ENCODE data around the gene GPX7.

Gene GPX7

GRCh38 chr1:52601991-52602855 is at the start of gene GPX7:
Gene GPX7 (plus strand): TSS chr1:52602371. CDS start chr1:52602410, 39 bp downstream.
- TF ChIP-seq, protein P1, sequence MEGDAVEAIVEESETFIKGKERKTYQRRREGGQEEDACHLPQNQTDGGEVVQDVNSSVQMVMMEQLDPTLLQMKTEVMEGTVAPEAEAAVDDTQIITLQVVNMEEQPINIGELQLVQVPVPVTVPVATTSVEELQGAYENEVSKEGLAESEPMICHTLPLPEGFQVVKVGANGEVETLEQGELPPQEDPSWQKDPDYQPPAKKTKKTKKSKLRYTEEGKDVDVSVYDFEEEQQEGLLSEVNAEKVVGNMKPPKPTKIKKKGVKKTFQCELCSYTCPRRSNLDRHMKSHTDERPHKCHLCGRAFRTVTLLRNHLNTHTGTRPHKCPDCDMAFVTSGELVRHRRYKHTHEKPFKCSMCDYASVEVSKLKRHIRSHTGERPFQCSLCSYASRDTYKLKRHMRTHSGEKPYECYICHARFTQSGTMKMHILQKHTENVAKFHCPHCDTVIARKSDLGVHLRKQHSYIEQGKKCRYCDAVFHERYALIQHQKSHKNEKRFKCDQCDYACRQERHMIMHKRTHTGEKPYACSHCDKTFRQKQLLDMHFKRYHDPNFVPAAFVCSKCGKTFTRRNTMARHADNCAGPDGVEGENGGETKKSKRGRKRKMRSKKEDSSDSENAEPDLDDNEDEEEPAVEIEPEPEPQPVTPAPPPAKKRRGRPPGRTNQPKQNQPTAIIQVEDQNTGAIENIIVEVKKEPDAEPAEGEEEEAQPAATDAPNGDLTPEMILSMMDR (IDR thresholded peaks at IDR 0.05) = no peak
- no peak for TF ChIP-seq ZFX (IDR thresholded peaks at IDR 0.05; ENCODE audit: borderline replicate concordance)
- H3K27ac ChIP-seq = no peak within 1 kb of the TSS

GRCh38 chr1:52552505-52553361 is 49.4 kb upstream of the GPX7 start, which contains the start of gene TUT4:
Gene TUT4 (minus strand): TSS chr1:52553092. CDS start chr1:52526280, 26,812 bp downstream.
- H3K27ac ChIP-seq = peak within 1 kb of the TSS; percentile 85

DNA sequence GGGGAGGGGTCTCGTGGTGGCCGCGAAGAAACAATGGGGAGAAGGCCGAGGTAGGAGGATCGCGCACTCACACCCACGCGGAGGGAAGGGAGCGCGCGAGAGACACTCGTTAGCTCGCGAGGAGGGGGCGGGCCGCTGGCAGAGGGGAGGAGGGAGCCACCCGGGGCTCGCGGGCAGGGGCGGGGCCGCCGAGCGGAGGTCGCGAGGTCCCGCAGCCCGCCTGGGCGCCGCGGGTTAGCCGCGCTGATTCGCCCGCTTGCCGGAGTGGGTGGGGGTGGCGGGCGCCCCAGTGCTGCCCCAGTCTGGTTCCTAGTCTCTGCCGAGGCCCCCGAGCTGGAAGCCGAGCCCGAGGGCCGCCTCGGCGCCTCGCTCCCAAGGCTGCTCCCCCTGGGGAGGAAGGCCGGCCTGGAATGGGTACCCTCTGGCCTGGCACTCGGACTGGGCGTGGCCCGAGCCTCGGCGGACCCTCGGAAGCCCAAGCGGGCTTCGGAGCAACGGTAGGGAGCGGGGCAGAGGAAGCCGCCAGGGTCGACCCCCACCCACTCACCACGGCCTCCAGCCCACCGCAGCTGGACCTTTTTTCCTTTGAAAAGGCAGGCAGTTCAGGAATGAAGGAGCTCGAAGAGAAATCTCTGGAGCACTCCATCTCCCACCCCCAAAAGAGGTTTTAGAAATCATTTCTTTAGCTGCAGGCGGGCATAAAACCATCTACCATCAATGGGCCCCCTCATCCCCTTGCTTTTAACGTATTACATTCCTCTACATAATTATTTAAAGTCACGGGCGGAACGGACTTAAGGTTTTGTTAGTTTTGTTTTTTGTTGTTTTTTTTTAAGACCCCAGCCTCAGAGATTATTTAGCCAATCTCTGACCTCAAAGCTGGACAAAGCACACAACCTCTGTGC is 48.6 kb upstream of the GPX7 start:
- peak overlapping the region; percentile 85 for H3K27ac ChIP-seq
- TF ChIP-seq ZFX (IDR thresholded peaks at IDR 0.05; ENCODE audit: borderline replicate concordance) = no peak
- TF ChIP-seq, protein P1 (IDR thresholded peaks at IDR 0.05) = no peak

More at GRCh38 chr1:52552505-52553361, 49.4 kb upstream of the GPX7 start, which contains the start of gene TUT4:
- TF ChIP-seq ZFX (IDR thresholded peaks at IDR 0.05; ENCODE audit: borderline replicate concordance) = no peak
- TF ChIP-seq, protein P1 (IDR thresholded peaks at IDR 0.05) = no peak; the same call in 1 of the 2 replicates

GRCh38 chr1:52554267-52554640 is 47.9 kb upstream of the GPX7 start:
- H3K27ac ChIP-seq = peak overlapping the region; percentile 17; the same call in 1 of the 2 replicates
- TF ChIP-seq, protein P1 (IDR thresholded peaks at IDR 0.05) = no peak
- TF ChIP-seq ZFX (IDR thresholded peaks at IDR 0.05; ENCODE audit: borderline replicate concordance) = no peak

DNA sequence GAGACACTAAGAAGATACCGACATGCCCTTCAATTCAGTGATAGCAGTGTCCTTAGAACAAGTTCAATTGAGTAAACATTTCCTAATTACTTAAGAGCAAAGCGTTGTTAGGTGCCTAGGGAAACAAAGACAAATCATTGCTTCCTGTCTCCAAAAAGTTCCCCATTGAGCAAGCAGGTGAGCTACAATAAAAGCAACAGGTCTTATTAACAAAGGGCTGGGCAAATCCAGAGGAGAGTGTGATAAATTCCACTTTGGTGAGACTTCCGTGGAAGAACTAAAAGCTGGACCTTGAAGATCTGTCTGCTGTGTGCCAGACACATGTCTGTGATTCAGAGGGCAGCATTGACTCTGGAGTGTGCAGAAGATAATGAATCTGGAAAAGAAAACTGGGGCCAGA is 47.4 kb upstream of the GPX7 start:
- H3K27ac ChIP-seq = peak overlapping the region; percentile 17
- TF ChIP-seq ZFX (IDR thresholded peaks at IDR 0.05; ENCODE audit: borderline replicate concordance) = no peak
- TF ChIP-seq, protein P1 (IDR thresholded peaks at IDR 0.05) = no peak

DNA sequence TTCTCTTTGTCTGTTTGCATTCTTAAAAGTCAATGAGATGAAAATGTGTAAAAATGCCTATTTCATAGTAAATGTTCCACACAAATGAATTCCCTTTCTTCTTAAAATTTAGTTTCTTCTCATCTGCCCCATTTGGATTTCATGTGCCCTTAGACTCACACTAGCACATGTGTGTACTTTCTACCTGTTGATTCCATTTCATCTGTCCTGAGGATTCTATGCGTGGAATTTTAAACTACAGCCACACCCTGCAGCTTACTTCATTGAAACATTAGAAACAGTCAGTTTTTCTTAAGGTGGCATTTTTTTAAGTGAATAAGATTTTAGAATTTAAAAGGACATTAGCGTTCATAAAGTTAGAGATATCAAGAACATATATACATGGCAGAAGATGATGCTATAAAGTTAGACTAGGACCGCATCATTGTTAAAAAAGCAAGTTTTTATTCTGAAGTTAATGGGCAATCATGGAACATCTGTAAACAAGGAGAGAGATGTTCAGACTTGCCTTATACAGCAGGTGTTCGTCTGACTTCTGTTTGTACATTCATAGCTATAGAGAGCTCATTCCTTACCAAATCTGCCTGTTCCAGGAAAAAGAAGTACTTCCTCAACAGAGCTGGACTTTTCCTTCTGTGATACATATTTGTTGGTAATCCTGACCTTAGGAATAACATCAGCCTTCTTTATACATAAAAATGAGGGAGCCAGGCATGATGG is 45.4 kb upstream of the GPX7 start:
- TF ChIP-seq, protein P1 (IDR thresholded peaks at IDR 0.05) = no peak
- TF ChIP-seq ZFX (IDR thresholded peaks at IDR 0.05; ENCODE audit: borderline replicate concordance) = no peak
- no peak overlapping the region for H3K27ac ChIP-seq
